CD4-positive, alpha-beta T cell (primary cell): Measurements from ENCODE around the gene PPIP5K1. TPM values are rescaled to one million over a fixed set of nuclear protein-coding genes. Genes with fewer than 3 reads are reported as not detected.

ENCODE experiments used
- ATAC-seq: fragments of 200-7000 bp; cut with Tn5 transposase; one replicate; pipeline ENCODE4 v1.10.0; 2022; ENCODE audit warnings: mild to moderate bottlenecking; ENCODE audit not compliant: poor library complexity
- CTCF ChIA-PET: fragments of 350-600 bp; sonication (Branson Sonifier 250); formaldehyde crosslinking; loops from one replicate; lab custom pipeline; 2021; ENCODE audit warnings: antibody characterized with exemption, inconsistent platforms; lab: Charles Lee
- POLR2A ChIA-PET: fragments of 350-600 bp; sonication (Branson Sonifier 250); formaldehyde crosslinking; loops from one replicate; lab custom pipeline; 2021; ENCODE audit warnings: antibody characterized with exemption, inconsistent platforms; lab: Charles Lee
- DNase-seq, 14 experiments: peaks; one replicate each; pipeline ENCODE4 v3.0.0-alpha.2; 2013 to 2020; ENCODE audit warnings: mixed read lengths in 2 of 14
- H3K27ac ChIP-seq, 2 donors: one replicate each; pipeline versions ENCODE4 v1.5.1 to v1.7.0; 2013; ENCODE audit warnings: low read length in 2 of 2, low read depth in 1 of 2, mild to moderate bottlenecking in 1 of 2
- H3K27me3 ChIP-seq, 2 experiments: 1 replicate in 1 of 2; 2 replicates in 1 of 2; pipeline versions ENCODE4 v1.6.1 to v1.7.0; 2013; ENCODE audit warnings: low read length in 2 of 2, control low read depth in 1 of 2, mild to moderate bottlenecking in 1 of 2, moderate library complexity in 1 of 2; ENCODE audit not compliant: insufficient read depth in 2 of 2, control insufficient read depth in 1 of 2
- H3K36me3 ChIP-seq: one replicate; pipeline ENCODE4 v1.6.1; 2013; ENCODE audit warnings: low read length, control low read depth; ENCODE audit not compliant: insufficient read depth
- H3K4me1 ChIP-seq: one replicate; pipeline ENCODE4 v1.6.1; 2013; ENCODE audit warnings: low read length, control low read depth; ENCODE audit not compliant: insufficient read depth
- H3K4me3 ChIP-seq: one replicate; pipeline ENCODE4 v1.5.1; 2013; ENCODE audit warnings: mild to moderate bottlenecking, low read length, moderate library complexity
- H3K9me3 ChIP-seq, 2 experiments: 1 replicate in 1 of 2; 2 replicates in 1 of 2; pipeline versions ENCODE4 v1.6.1 to v1.7.0; 2013; ENCODE audit warnings: low read length in 2 of 2, mild to moderate bottlenecking in 2 of 2, control low read depth in 1 of 2, moderate library complexity in 1 of 2; ENCODE audit not compliant: control insufficient read depth in 1 of 2, insufficient read depth in 1 of 2
- H3K27ac Mint-ChIP-seq: one replicate; pipeline ENCODE4 v1.8.0; 2020; ENCODE audit warnings: mixed read lengths
- H3K27me3 Mint-ChIP-seq: one replicate; pipeline ENCODE4 v1.8.0; 2021; ENCODE audit warnings: mixed read lengths
- H3K36me3 Mint-ChIP-seq: one replicate; pipeline ENCODE4 v1.8.0; 2021; ENCODE audit warnings: low read depth, mixed read lengths
- H3K4me1 Mint-ChIP-seq: one replicate; pipeline ENCODE4 v1.8.0; 2021; ENCODE audit warnings: low read depth, mixed read lengths
- H3K4me3 Mint-ChIP-seq: one replicate; pipeline ENCODE4 v1.8.0; 2020; ENCODE audit warnings: mild to moderate bottlenecking, mixed read lengths
- H3K9me3 Mint-ChIP-seq: one replicate; pipeline ENCODE4 v1.8.0; 2020; ENCODE audit warnings: mixed read lengths
- intact Hi-C, 2 experiments: fragments of 100-400 bp; cut with DNase I in 1 of 2; cut with micrococcal nuclease in 1 of 2; formaldehyde crosslinking; loops; one replicate each; pipeline versions ENCODE4 v1.15.1 to v1.9.0; 2023 to 2025; cut with DNase I, micrococcal nuclease
- total RNA-seq, 174 experiments: library from RNA in 2 of 174; stranded (reverse) in 2 of 174; gene quantifications; one replicate each; pipeline ENCODE4 v1.2.3 and lab custom pipeline; 2021 to 2026
- TF ChIP-seq, protein P1 (sequence below): fragments of 200-600 bp; IDR thresholded peaks from one replicate; pipeline ENCODE4 v1.8.0; 2022; ENCODE audit warnings: antibody characterized with exemption, mild to moderate bottlenecking

The PPIP5K1 gene
- total RNA-seq, 2 experiments from 2014 or later: 16.9 to 23.8 TPM

DNA sequence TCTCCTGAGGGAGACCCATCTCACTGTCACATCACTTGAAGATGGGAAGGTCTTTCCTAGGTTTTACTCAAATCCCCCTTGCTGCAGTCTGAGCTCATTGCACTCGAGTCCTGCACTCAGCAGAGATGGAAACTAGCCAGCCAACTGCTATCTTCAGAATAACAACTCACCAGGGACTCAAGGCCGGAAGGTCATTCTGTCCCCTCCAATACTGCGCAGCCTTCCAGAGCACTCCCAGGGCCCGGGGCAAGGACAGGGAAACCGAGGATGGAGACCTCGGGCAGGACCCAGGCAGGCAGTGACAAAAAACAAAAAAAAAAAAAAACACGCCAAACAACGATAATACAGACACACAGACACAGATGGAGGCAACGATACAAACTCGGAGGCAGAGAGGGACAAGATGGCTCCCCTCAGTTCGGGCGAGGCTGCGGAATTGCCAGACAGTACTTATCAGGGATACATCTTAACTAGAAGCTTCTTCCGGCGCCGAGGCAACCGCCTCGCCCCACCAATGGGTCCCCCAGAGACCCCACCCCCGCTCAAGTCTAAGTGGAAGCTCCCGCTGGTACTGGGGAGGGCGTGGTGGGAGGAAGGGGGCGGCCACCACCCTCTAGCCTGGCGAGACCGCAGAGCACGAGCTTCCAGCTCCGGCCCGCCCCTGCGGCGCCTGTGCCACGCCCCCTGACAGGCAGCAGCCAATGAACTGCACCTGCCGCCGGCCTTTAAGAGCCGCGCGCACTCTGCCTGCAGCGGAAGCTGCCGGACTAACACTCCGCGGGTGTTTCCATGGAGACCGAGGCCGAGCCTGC lies 79.6 kb downstream of the PPIP5K1 start:
- Mint-ChIP-seq H3K4me1 (peaks cover 32% of the 10 kb centered on the region), H3K36me3 (no peaks in the 10 kb centered on the region), H3K27me3 (peaks cover 1% of the 10 kb centered on the region), H3K27ac (peak overlapping the region; percentile 91), H3K9me3 (no peaks in the 10 kb centered on the region), H3K4me3 (peak overlapping the region; percentile 91)
- intact Hi-C loops: loop anchor here (1.0 to 10.0 kb wide), 4 partner anchors 17 to 284 kb away; partner anchors contain the start of genes LCMT2 (in 1 of the 2), SERF2 (in 1 of the 2) and TP53BP1 (in 1 of the 2)
- ChIA-PET CTCF (interaction anchor here (0.5 to 1.9 kb wide), 5 partner anchors 17 to 1688 kb away, joined by 3 to 10 read pairs (median 3); partner anchors contain the start of gene TP53BP1), POLR2A (interaction anchor here (0.5 to 2.7 kb wide), 16 partner anchors 9 to 1237 kb away, joined by 3 to 55 read pairs (median 4); partner anchors contain the start of genes GANC, HYPK, MFAP1 and SERINC4)
- peak overlapping the region; percentile 80 for H3K4me3 ChIP-seq
- no peaks in the 10 kb centered on the region for H3K27me3 ChIP-seq
- H3K36me3 ChIP-seq: no peaks in the 10 kb centered on the region
- peak overlapping the region; percentile 76 to 84 for H3K27ac ChIP-seq
- TF ChIP-seq, protein P1, sequence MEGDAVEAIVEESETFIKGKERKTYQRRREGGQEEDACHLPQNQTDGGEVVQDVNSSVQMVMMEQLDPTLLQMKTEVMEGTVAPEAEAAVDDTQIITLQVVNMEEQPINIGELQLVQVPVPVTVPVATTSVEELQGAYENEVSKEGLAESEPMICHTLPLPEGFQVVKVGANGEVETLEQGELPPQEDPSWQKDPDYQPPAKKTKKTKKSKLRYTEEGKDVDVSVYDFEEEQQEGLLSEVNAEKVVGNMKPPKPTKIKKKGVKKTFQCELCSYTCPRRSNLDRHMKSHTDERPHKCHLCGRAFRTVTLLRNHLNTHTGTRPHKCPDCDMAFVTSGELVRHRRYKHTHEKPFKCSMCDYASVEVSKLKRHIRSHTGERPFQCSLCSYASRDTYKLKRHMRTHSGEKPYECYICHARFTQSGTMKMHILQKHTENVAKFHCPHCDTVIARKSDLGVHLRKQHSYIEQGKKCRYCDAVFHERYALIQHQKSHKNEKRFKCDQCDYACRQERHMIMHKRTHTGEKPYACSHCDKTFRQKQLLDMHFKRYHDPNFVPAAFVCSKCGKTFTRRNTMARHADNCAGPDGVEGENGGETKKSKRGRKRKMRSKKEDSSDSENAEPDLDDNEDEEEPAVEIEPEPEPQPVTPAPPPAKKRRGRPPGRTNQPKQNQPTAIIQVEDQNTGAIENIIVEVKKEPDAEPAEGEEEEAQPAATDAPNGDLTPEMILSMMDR: no peak
- peak; percentile 91 to 99 (median 95) for DNase-seq
- ATAC-seq: peak; percentile 87
- peaks cover 31% of the 10 kb centered on the region for H3K4me1 ChIP-seq
- H3K9me3 ChIP-seq: no peaks in the 10 kb centered on the region

DNA sequence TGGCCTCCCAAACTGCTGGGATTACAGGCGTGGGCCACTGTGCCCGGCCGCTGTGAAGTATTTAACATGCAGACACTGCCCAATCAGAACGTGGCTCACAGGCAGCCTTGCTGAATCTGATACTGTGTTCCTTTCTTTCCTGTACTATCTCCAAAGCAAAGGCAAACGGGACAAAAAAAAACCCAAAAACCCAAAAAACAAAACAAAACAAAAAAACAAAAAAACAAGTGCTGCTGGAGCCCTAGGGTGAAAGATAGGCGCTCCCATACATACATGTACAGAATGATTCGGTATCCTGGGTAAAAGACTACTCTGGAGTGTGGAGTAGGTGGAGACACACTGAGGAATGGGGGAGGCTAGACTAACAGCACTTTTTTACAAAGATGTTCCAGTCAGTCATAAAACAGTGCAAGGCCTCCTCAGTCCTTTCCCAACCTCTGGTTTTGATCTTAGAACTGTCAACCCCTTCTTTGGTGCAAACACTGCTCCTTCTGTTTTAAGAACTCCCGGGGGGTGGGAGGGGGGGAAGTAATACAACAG lies 80.3 kb downstream of the PPIP5K1 start:
- Histone ChIP-seq H3K27ac (peak overlapping the region in 1 of 2 donors; percentile 84), H3K4me1 (peaks cover 31% of the 10 kb centered on the region), H3K4me3 (peak overlapping the region; percentile 80), H3K36me3 (no peaks in the 10 kb centered on the region), H3K27me3 (no peaks in the 10 kb centered on the region), H3K9me3 (no peaks in the 10 kb centered on the region)
- Mint-ChIP-seq H3K4me1 (peaks cover 32% of the 10 kb centered on the region), H3K27me3 (no peaks in the 10 kb centered on the region), H3K36me3 (no peaks in the 10 kb centered on the region), H3K4me3 (peak overlapping the region; percentile 91), H3K9me3 (no peaks in the 10 kb centered on the region), H3K27ac (peak overlapping the region; percentile 91)
- ATAC-seq (no peak), DNase-seq (no peak)
- ChIA-PET CTCF (interaction anchor here (0.6 to 1.9 kb wide), 3 partner anchors 16 to 1688 kb away, joined by 3 to 10 read pairs (median 4); partner anchors contain the start of gene TP53BP1), POLR2A (interaction anchor here (0.6 to 2.7 kb wide), 7 partner anchors 16 to 291 kb away, joined by 3 to 55 read pairs (median 6); partner anchors contain the start of genes HYPK, SERINC4, TP53BP1 and TUBGCP4)
- intact Hi-C loops: loop anchor here (1.0 to 10.0 kb wide), 5 partner anchors 15 to 285 kb away; partner anchors contain the start of genes LCMT2 (in 1 of the 2), SERF2 (in 1 of the 2) and TP53BP1 (in 1 of the 2)
- TF ChIP-seq, protein P1: no peak

DNA sequence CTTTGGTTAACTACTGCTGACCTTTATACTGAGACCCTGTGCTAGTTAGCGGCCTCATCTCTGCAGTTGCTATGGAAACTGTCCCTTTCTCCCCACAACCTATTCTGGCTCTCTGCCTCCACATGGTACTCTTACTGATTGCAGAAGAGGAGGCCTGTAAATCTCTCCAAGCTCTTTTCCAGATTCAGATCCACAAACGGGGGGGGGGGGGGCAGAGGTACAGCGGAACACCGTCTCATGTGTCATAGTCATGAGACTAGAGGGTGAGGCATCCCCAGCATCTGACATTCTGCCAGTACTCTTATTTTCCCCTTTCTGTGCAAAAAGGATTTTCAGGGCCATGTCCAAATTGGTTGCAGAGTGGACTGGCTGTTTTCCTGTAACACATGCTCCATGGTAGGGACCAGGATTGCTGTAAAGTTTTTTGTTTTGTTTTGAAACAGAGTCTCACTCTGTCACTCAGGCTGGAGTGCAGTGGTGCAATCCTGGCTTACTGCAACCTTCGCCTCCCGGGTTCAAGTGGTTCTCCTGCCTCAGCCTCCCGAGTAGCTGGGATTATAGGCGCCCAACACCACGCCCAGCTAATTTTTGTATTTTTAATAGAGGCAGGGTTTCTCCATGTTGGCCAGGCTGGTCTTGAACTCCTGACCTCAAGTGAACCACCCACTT lies 80.9 kb downstream of the PPIP5K1 start:
- CTCF ChIA-PET: interaction anchor here (0.6 kb wide), 1 partner anchor 627 kb away, joined by 3 read pairs; no protein-coding TSS in a partner anchor
- H3K9me3 ChIP-seq: no peaks in the 10 kb centered on the region
- Mint-ChIP-seq H3K27me3 (no peaks in the 10 kb centered on the region), H3K4me1 (peaks cover 32% of the 10 kb centered on the region), H3K9me3 (no peaks in the 10 kb centered on the region), H3K36me3 (no peaks in the 10 kb centered on the region), H3K4me3 (peak overlapping the region; percentile 68), H3K27ac (peak overlapping the region; percentile 91)
- H3K4me1 ChIP-seq: peaks cover 27% of the 10 kb centered on the region
- no peak overlapping the region for H3K4me3 ChIP-seq
- ATAC-seq (no peak), DNase-seq (no peak)
- TF ChIP-seq, protein P1: no peak
- no peaks in the 10 kb centered on the region for H3K36me3 ChIP-seq
- H3K27me3 ChIP-seq: no peaks in the 10 kb centered on the region
- H3K27ac ChIP-seq: no peak overlapping the region
- POLR2A ChIA-PET: no interaction called here
- intact Hi-C loops: loop anchor here in 1 of 2 experiments (1.0 kb wide), 1 partner anchor 15 kb away; no protein-coding TSS in a partner anchor
